Measurements from ENCODE around the gene FGFR4. TPM values are rescaled to one million over a fixed set of nuclear protein-coding genes. Genes with fewer than 3 reads are reported as not detected.

FGFR4 gene
- polyA plus RNA-seq, 1 of the 3 experiments (the other 2 are of a cell fraction), result 5.6 TPM

GRCh38 chr5:177094224-177095087 is 7.7 kb downstream of the FGFR4 start (continued):
- TF ChIP-seq IRF3 (IDR thresholded peaks at IDR 0.05; ENCODE audit: low read depth, low read length) (no peak), RAD21 (IDR thresholded peaks at IDR 0.05; ENCODE audit: low read length) (no peak), TEAD4 (IDR thresholded peaks at IDR 0.05; ENCODE audit: borderline replicate concordance, insufficient read depth) (no peak), CHD2 (IDR thresholded peaks at IDR 0.05; ENCODE audit: low read length, partially characterized antibody) (no peak)

- no peaks in the 10 kb centered on the region for H3K9me3 ChIP-seq
- no peak for DNase-seq
- no peaks in the 10 kb centered on the region for H3K9me2 ChIP-seq
- no peak overlapping the region for H3K4me2 ChIP-seq
- ChIA-PET CTCF (interaction anchor here (4.0 to 8.5 kb wide), 2 partner anchors 16 to 23 kb away, joined by 20 to 69 read pairs; no protein-coding TSS in a partner anchor), POLR2A (interaction anchor here (1.6 kb wide), 1 partner anchor 9 kb away, joined by 5 read pairs; the partner anchor contains the start of gene FGFR4)
- peaks cover 0 to 16% of the 10 kb centered on the region in 2 experiments; a peak in 1 of 4 replicates for H3K4me1 ChIP-seq (ENCODE audit: control insufficient read depth in 1 of 2, insufficient read depth in 2 of 2, low read depth in 1 of 2, low read length in 1 of 2)
- no peaks in the 10 kb centered on the region for H4K20me1 ChIP-seq (ENCODE audit: insufficient read depth)
- H2AFZ ChIP-seq (ENCODE audit: low read depth), result no peak overlapping the region
- no peaks in the 10 kb centered on the region for H3K27me3 ChIP-seq (ENCODE audit: insufficient read depth)
- no peak overlapping the region for H3K4me3 ChIP-seq (ENCODE audit: low read depth in 2 of 2, low read length in 1 of 2)
- no peaks in the 10 kb centered on the region for H3K36me3 ChIP-seq (replicated peaks in 1 of 2; ENCODE audit: control insufficient read depth in 1 of 2, insufficient read depth in 2 of 2, low read length in 1 of 2)
- H3F3A ChIP-seq (replicated peaks; ENCODE audit: insufficient read depth), result no peaks in the 10 kb centered on the region
- H3K27ac ChIP-seq (ENCODE audit: low read depth in 2 of 2, low read length in 1 of 2), result no peak overlapping the region
- H3K79me2 ChIP-seq (ENCODE audit: insufficient read depth), result no peaks in the 10 kb centered on the region
- TF ChIP-seq FOXJ3 (CRISPR knock-in tag; IDR thresholded peaks at IDR 0.05), result no peak
- TF ChIP-seq SIN3A (IDR thresholded peaks at IDR 0.05; ENCODE audit: borderline replicate concordance, low read depth, low read length), result no peak
- TF ChIP-seq TEAD4 (IDR thresholded peaks at IDR 0.05; ENCODE audit: borderline replicate concordance, insufficient read depth), result no peak
- no peak for TF ChIP-seq REST (IDR thresholded peaks at IDR 0.05; ENCODE audit: low read depth, low read length)
- no peak for TF ChIP-seq RCOR1 (IDR thresholded peaks at IDR 0.05; ENCODE audit: low read length)
- TF ChIP-seq CTCF (IDR thresholded peaks at IDR 0.05), result no peak
- no peak for TF ChIP-seq USF1 (IDR thresholded peaks at IDR 0.05; ENCODE audit: borderline replicate concordance, low read depth)
- no peak for TF ChIP-seq GABPA (IDR thresholded peaks at IDR 0.05; ENCODE audit: low read depth)
- TF ChIP-seq GATA2 (CRISPR knock-in tag; IDR thresholded peaks at IDR 0.05), result no peak
- no peak for TF ChIP-seq USF2 (IDR thresholded peaks at IDR 0.05; ENCODE audit: borderline replicate concordance, low read depth, low read length)
- TF ChIP-seq POLR2AphosphoS5 (IDR thresholded peaks at IDR 0.05; ENCODE audit: low read depth, low read length), result no peak
- no peak for TF ChIP-seq ZBTB33 (IDR thresholded peaks at IDR 0.05; ENCODE audit: borderline replicate concordance, low read depth)
- TF ChIP-seq MEF2A (IDR thresholded peaks at IDR 0.05; ENCODE audit: borderline replicate concordance, low read depth), result no peak
- no peak overlapping the region for H3K9ac ChIP-seq
- 74% methylated on average over 10 of the region's 28 CpGs for WGBS (ENCODE audit: low lambda C conversion rate)
Measured at GRCh38 chr5:177095088-177095669, 8.5 kb downstream of the FGFR4 start.
